Embryonic facial prominence (tissue), 1 donor: ENCODE results near the gene KLF7.

ENCODE experiments used
- DNase-seq: peaks from one replicate; pipeline ENCODE4 v3.0.0-alpha.2; 2016; ENCODE audit errors: extremely low spot score

Gene KLF7

GRCh38 chr2:207093234-207093633 lies 72.5 kb downstream of the KLF7 start:
- DNase-seq: no peak

- no peak for DNase-seq
Observed at GRCh38 chr2:207092818-207093217, 72.9 kb downstream of the KLF7 start.

- DNase-seq: no peak
Observed at GRCh38 chr2:207091928-207092327, 73.8 kb downstream of the KLF7 start.

- DNase-seq: no peak
Observed at GRCh38 chr2:207091176-207091575, 74.6 kb downstream of the KLF7 start.

GRCh38 chr2:207090389-207090788 lies 75.4 kb downstream of the KLF7 start:
- DNase-seq: no peak

- DNase-seq: no peak
Observed at GRCh38 chr2:207088839-207089238, 76.9 kb downstream of the KLF7 start.

- DNase-seq: no peak
Observed at GRCh38 chr2:207088276-207088675, 77.5 kb downstream of the KLF7 start.

- no peak for DNase-seq
Observed at GRCh38 chr2:207087046-207087902, 78.5 kb downstream of the KLF7 start.

GRCh38 chr2:207086136-207086535 lies 79.6 kb downstream of the KLF7 start:
- DNase-seq: no peak

- DNase-seq: no peak
Observed at GRCh38 chr2:207085110-207085509, 80.6 kb downstream of the KLF7 start.

GRCh38 chr2:207083361-207084110 lies 82.2 kb downstream of the KLF7 start:
- DNase-seq: no peak

- no peak for DNase-seq
Observed at GRCh38 chr2:207082619-207083018, 83.1 kb downstream of the KLF7 start.

- DNase-seq: no peak
Observed at GRCh38 chr2:207078186-207078798, 87.5 kb downstream of the KLF7 start.

GRCh38 chr2:207077266-207077665 lies 88.5 kb downstream of the KLF7 start:
- no peak for DNase-seq

GRCh38 chr2:207075456-207075855 lies 90.3 kb downstream of the KLF7 start:
- DNase-seq: no peak

GRCh38 chr2:207073801-207074678 lies 91.7 kb downstream of the KLF7 start:
- no peak for DNase-seq

GRCh38 chr2:207073412-207073800 lies 92.3 kb downstream of the KLF7 start:
- no peak for DNase-seq

- no peak for DNase-seq
Observed at GRCh38 chr2:207072571-207072970, 93.2 kb downstream of the KLF7 start.

GRCh38 chr2:207071820-207072219 lies 93.9 kb downstream of the KLF7 start:
- DNase-seq: no peak

GRCh38 chr2:207067473-207067872 lies 98.3 kb downstream of the KLF7 start:
- DNase-seq: no peak

GRCh38 chr2:207066791-207067460 lies 98.8 kb downstream of the KLF7 start:
- DNase-seq: no peak
